Activated CD8-positive, alpha-beta memory T cell treated with anti-CD3 and anti-CD28 coated beads for 1 hour (primary cell): Measurements from ENCODE around the gene ROBO1.
"Not testable (repeated sequence)": the region's sequence is repeated elsewhere in the genome, so short reads cannot be mapped to it uniquely, and the experiment has no call there.

Source experiments
- DNase-seq, 2 donors: peaks; one replicate each; pipeline ENCODE4 v3.0.0-alpha.2; 2020; ENCODE audit warnings: low read depth in 1 of 2; ENCODE audit errors: extremely low read depth in 1 of 2

Gene ROBO1

GRCh38 chr3:78889348-78889747 lies 878.5 kb downstream of the ROBO1 start:
- no peak for DNase-seq

- no peak for DNase-seq
Observed at GRCh38 chr3:78888635-78889034, 879.2 kb downstream of the ROBO1 start.

GRCh38 chr3:78887547-78888011 lies 880.2 kb downstream of the ROBO1 start:
- no peak for DNase-seq

- no peak for DNase-seq
Observed at GRCh38 chr3:78887029-78887428, 880.8 kb downstream of the ROBO1 start.

GRCh38 chr3:78884567-78884966 lies 883.2 kb downstream of the ROBO1 start:
- DNase-seq: not testable (repeated sequence)

GRCh38 chr3:78882251-78882650 lies 885.5 kb downstream of the ROBO1 start:
- no peak for DNase-seq

- DNase-seq: no peak
Observed at GRCh38 chr3:78881501-78881900, 886.3 kb downstream of the ROBO1 start.

GRCh38 chr3:78880603-78881461 lies 887.0 kb downstream of the ROBO1 start:
- DNase-seq: no peak

GRCh38 chr3:78879295-78879860 lies 888.4 kb downstream of the ROBO1 start:
- DNase-seq: no peak

GRCh38 chr3:78878789-78879188 lies 889.0 kb downstream of the ROBO1 start:
- no peak for DNase-seq

- no peak for DNase-seq
Observed at GRCh38 chr3:78878011-78878410, 889.8 kb downstream of the ROBO1 start.

GRCh38 chr3:78875851-78876250 lies 891.9 kb downstream of the ROBO1 start:
- DNase-seq: no peak

- DNase-seq: no peak
Observed at GRCh38 chr3:78875436-78875835, 892.4 kb downstream of the ROBO1 start.

- no peak for DNase-seq
Observed at GRCh38 chr3:78873641-78874040, 894.2 kb downstream of the ROBO1 start.

- DNase-seq: no peak
Observed at GRCh38 chr3:78872195-78872594, 895.6 kb downstream of the ROBO1 start.

- no peak for DNase-seq
Observed at GRCh38 chr3:78871048-78871447, 896.8 kb downstream of the ROBO1 start.

- no peak for DNase-seq
Observed at GRCh38 chr3:78870484-78870883, 897.3 kb downstream of the ROBO1 start.

GRCh38 chr3:78868570-78868969 lies 899.2 kb downstream of the ROBO1 start:
- no peak for DNase-seq

- DNase-seq: no peak
Observed at GRCh38 chr3:78867409-78868372, 900.1 kb downstream of the ROBO1 start.

- DNase-seq: no peak
Observed at GRCh38 chr3:78863306-78864203, 904.2 kb downstream of the ROBO1 start.
